GM18909 (cell line): Measurements from ENCODE around the gene TPRX2.
"Not testable (repeated sequence)": the region's sequence is repeated elsewhere in the genome, so short reads cannot be mapped to it uniquely, and the experiment has no call there.

Experiments
- ATAC-seq: cut with Tn5 transposase; IDR thresholded peaks from one replicate; pipeline ENCODE4 v1.9.1; 2021; ENCODE audit warnings: mild to moderate bottlenecking; ENCODE audit not compliant: unreplicated experiment, poor library complexity

The TPRX2 gene

GRCh38 chr19:47858646-47859285 lies at the start of gene TPRX2:
Gene TPRX2 (plus strand): TSS chr19:47859235. CDS start chr19:47859247, 12 bp downstream.
- not testable (repeated sequence) for ATAC-seq

GRCh38 chr19:47813304-47813994 lies 45.6 kb upstream of the TPRX2 start:
- no peak for ATAC-seq

GRCh38 chr19:47813995-47814328 lies 45.1 kb upstream of the TPRX2 start:
- ATAC-seq: no peak

- ATAC-seq: not testable (repeated sequence)
Observed at GRCh38 chr19:47816270-47816669, 42.8 kb upstream of the TPRX2 start.

- ATAC-seq: not testable (repeated sequence)
Observed at GRCh38 chr19:47818221-47818620, 40.8 kb upstream of the TPRX2 start.

GRCh38 chr19:47819858-47820257 lies 39.2 kb upstream of the TPRX2 start:
- ATAC-seq: no peak

- no peak for ATAC-seq
Observed at GRCh38 chr19:47820410-47820809, 38.6 kb upstream of the TPRX2 start.

- no peak for ATAC-seq
Observed at GRCh38 chr19:47821460-47822020, 37.5 kb upstream of the TPRX2 start, which contains the start of gene CRX. Gene CRX (plus strand): TSS chr19:47821937. CDS start chr19:47834444, 12,507 bp downstream.

GRCh38 chr19:47824396-47824795 lies 34.6 kb upstream of the TPRX2 start:
- no peak for ATAC-seq

GRCh38 chr19:47826800-47827199 lies 32.2 kb upstream of the TPRX2 start:
- no peak for ATAC-seq

GRCh38 chr19:47832723-47833122 lies 26.3 kb upstream of the TPRX2 start:
- ATAC-seq: no peak

- no peak for ATAC-seq
Observed at GRCh38 chr19:47836038-47836437, 23.0 kb upstream of the TPRX2 start.

GRCh38 chr19:47839411-47839810 lies 19.6 kb upstream of the TPRX2 start:
- ATAC-seq: no peak

- no peak for ATAC-seq
Observed at GRCh38 chr19:47839913-47840312, 19.1 kb upstream of the TPRX2 start.

GRCh38 chr19:47842941-47843340 lies 16.1 kb upstream of the TPRX2 start:
- ATAC-seq: no peak

GRCh38 chr19:47848425-47848822 lies 10.6 kb upstream of the TPRX2 start:
- ATAC-seq: no peak

- ATAC-seq: no peak
Observed at GRCh38 chr19:47848823-47849473, 10.1 kb upstream of the TPRX2 start.

- no peak for ATAC-seq
Observed at GRCh38 chr19:47853003-47853402, 6.0 kb upstream of the TPRX2 start.

- no peak for ATAC-seq
Observed at GRCh38 chr19:47854459-47854858, 4.6 kb upstream of the TPRX2 start.

GRCh38 chr19:47858231-47858630 lies 804 bp upstream of the TPRX2 start:
- ATAC-seq: not testable (repeated sequence)

GRCh38 chr19:47859838-47860237 lies 803 bp downstream of the TPRX2 start:
- not testable (repeated sequence) for ATAC-seq
